ENCODE data around the gene RPL35. TPM values are rescaled to one million over a fixed set of nuclear protein-coding genes. Genes with fewer than 3 reads are reported as not detected.

RPL35 gene
- total RNA-seq, 1 donor, result 1,644 TPM

DNA sequence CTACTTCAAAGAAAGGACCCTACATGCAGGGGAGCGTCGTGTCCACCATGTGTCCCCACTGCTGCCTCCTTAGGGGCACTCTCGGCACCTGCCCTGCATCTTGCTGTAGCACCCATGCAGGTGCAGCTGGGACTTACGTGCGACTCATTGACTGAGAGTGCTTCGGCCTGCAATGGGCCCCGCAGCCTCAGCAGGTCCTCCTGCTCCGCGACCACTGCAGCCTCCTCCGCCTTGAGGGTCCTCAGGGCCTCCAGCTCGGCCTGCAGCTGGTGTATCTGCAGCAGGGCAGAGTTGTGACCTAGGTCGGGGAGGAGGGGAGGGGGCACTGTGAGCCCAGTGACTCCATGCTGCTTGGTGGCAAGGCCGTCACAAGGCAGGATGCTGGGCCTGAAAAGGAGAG lies 27.2 kb upstream of the RPL35 start:
- no peaks in the 10 kb centered on the region for H3K9me3 ChIP-seq (ENCODE audit: low read depth, low read length)
- no peak overlapping the region for H3K27ac ChIP-seq (ENCODE audit: low read depth, low read length)
- no peak overlapping the region for H3K4me2 ChIP-seq (ENCODE audit: insufficient read depth, low read length)
- no peaks in the 10 kb centered on the region for H3K27me3 ChIP-seq (ENCODE audit: insufficient read depth, low read length)
- TF ChIP-seq, protein P1, sequence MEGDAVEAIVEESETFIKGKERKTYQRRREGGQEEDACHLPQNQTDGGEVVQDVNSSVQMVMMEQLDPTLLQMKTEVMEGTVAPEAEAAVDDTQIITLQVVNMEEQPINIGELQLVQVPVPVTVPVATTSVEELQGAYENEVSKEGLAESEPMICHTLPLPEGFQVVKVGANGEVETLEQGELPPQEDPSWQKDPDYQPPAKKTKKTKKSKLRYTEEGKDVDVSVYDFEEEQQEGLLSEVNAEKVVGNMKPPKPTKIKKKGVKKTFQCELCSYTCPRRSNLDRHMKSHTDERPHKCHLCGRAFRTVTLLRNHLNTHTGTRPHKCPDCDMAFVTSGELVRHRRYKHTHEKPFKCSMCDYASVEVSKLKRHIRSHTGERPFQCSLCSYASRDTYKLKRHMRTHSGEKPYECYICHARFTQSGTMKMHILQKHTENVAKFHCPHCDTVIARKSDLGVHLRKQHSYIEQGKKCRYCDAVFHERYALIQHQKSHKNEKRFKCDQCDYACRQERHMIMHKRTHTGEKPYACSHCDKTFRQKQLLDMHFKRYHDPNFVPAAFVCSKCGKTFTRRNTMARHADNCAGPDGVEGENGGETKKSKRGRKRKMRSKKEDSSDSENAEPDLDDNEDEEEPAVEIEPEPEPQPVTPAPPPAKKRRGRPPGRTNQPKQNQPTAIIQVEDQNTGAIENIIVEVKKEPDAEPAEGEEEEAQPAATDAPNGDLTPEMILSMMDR (IDR thresholded peaks at IDR 0.05; ENCODE audit: extremely low read depth, low read depth, low read length), result no peak
- H3K4me3 ChIP-seq (ENCODE audit: insufficient read depth, low read length), result no peak overlapping the region
- peaks cover 6% of the 10 kb centered on the region for H3K4me1 ChIP-seq (ENCODE audit: insufficient read depth, low read length)
- H3K36me3 ChIP-seq (ENCODE audit: insufficient read depth, low read length), result peaks cover 39% of the 10 kb centered on the region
- H2AFZ ChIP-seq (ENCODE audit: low read length), result no peak overlapping the region
- no peaks in the 10 kb centered on the region for H3K79me2 ChIP-seq (ENCODE audit: insufficient read depth, low read length)
- peak; percentile 84 for DNase-seq (ENCODE audit: insufficient read length, low spot score, missing footprints)
- H4K20me1 ChIP-seq (ENCODE audit: insufficient read depth, low read length), result peaks cover 2% of the 10 kb centered on the region

DNA sequence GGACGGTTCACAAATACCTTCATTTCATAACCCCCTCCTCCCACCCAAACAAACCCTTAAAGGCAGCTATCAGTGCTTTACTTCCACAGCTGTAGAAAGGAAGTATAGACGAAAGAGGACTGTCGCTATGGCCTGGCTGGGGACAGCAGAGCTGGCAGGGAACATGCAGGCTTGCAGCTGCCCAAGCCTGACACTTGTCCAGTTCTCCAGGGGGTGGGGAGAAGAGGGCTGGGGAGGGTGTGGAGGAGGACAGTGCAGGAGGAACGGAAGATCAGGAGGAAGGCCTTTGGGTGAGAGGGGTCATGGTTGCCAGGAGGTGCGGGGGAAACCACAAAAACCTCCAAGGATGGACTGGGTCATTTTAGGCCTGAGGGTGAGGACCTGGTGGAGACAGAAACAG lies 26.1 kb upstream of the RPL35 start:
- no peaks in the 10 kb centered on the region for H3K79me2 ChIP-seq (ENCODE audit: insufficient read depth, low read length)
- peaks cover 6% of the 10 kb centered on the region for H3K4me1 ChIP-seq (ENCODE audit: insufficient read depth, low read length)
- DNase-seq (ENCODE audit: insufficient read length, low spot score, missing footprints), result no peak
- peaks cover 29% of the 10 kb centered on the region for H3K36me3 ChIP-seq (ENCODE audit: insufficient read depth, low read length)
- H4K20me1 ChIP-seq (ENCODE audit: insufficient read depth, low read length), result peaks cover 2% of the 10 kb centered on the region
- H3K4me3 ChIP-seq (ENCODE audit: insufficient read depth, low read length), result no peak overlapping the region
- H3K9me3 ChIP-seq (ENCODE audit: low read depth, low read length), result no peaks in the 10 kb centered on the region
- TF ChIP-seq, protein P1 (IDR thresholded peaks at IDR 0.05; ENCODE audit: extremely low read depth, low read depth, low read length), result no peak
- no peak overlapping the region for H3K27ac ChIP-seq (ENCODE audit: low read depth, low read length)
- H3K27me3 ChIP-seq (ENCODE audit: insufficient read depth, low read length), result no peaks in the 10 kb centered on the region
- H3K4me2 ChIP-seq (ENCODE audit: insufficient read depth, low read length), result no peak overlapping the region
- no peak overlapping the region for H2AFZ ChIP-seq (ENCODE audit: low read length)

DNA sequence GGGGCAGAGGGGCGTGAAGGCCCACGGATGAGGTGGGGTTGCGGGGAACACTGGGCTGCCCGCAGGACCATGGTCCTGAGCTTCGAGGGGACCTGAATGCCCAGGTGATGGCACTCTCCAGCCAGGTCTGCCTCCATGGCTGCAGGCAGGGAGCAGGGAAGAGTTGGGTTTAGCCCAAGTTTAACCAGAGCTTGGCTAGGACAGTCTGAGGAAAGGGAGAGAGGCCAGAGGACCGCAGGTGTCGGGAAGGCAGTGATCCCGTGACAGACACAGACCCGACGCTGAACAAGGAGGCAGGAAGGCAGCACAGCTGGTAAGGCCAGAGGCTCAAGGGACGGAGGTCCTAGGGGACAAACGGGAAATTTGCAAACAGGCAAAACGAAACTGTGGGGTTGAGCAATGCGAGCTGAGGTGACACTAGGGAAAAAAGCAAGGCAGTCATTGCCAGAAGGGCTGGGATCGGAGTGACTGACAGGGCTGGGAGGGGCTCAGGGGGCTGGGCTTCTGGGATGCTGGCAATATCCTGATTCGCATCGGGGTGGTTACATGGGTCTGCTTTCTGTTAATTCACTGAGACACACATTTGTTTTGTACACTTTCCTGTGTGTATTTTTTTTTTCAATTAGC lies 25.2 kb upstream of the RPL35 start:
- Histone ChIP-seq H3K27me3 (ENCODE audit: insufficient read depth, low read length) (no peaks in the 10 kb centered on the region), H2AFZ (ENCODE audit: low read length) (no peak overlapping the region), H3K79me2 (ENCODE audit: insufficient read depth, low read length) (no peaks in the 10 kb centered on the region), H3K4me1 (ENCODE audit: insufficient read depth, low read length) (peaks cover 6% of the 10 kb centered on the region), H3K27ac (ENCODE audit: low read depth, low read length) (no peak overlapping the region), H3K4me3 (ENCODE audit: insufficient read depth, low read length) (no peak overlapping the region), H4K20me1 (ENCODE audit: insufficient read depth, low read length) (peaks cover 9% of the 10 kb centered on the region), H3K4me2 (ENCODE audit: insufficient read depth, low read length) (no peak overlapping the region), H3K9me3 (ENCODE audit: low read depth, low read length) (no peaks in the 10 kb centered on the region), H3K36me3 (ENCODE audit: insufficient read depth, low read length) (peaks cover 32% of the 10 kb centered on the region)
- TF ChIP-seq, protein P1 (IDR thresholded peaks at IDR 0.05; ENCODE audit: extremely low read depth, low read depth, low read length), result no peak
- DNase-seq (ENCODE audit: insufficient read length, low spot score, missing footprints), result peak; percentile 67

DNA sequence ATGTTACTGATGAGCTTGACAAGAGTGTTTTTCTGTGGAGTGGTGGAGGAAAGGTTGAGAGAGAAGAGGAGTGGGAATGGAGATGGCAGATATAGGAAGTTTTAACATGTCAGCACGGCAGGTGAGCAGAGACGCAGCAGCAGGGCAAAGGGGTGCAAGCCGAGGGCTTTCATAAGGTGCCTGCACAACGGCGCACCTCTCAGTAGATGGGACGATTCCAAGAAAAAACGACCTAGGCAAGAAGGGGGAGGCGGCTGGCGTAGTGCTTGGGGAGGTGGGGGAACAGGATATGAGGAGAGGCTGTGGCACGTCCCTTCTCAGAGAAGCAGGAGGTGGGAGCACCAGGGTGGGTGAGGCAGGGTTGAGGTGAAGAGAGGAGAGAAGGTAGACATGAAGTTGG lies 24.7 kb upstream of the RPL35 start:
- H3K27ac ChIP-seq (ENCODE audit: low read depth, low read length), result no peak overlapping the region
- H3K4me2 ChIP-seq (ENCODE audit: insufficient read depth, low read length), result no peak overlapping the region
- no peak for DNase-seq (ENCODE audit: insufficient read length, low spot score, missing footprints)
- no peak overlapping the region for H2AFZ ChIP-seq (ENCODE audit: low read length)
- TF ChIP-seq, protein P1 (IDR thresholded peaks at IDR 0.05; ENCODE audit: extremely low read depth, low read depth, low read length), result no peak
- peaks cover 9% of the 10 kb centered on the region for H4K20me1 ChIP-seq (ENCODE audit: insufficient read depth, low read length)
- no peaks in the 10 kb centered on the region for H3K9me3 ChIP-seq (ENCODE audit: low read depth, low read length)
- H3K27me3 ChIP-seq (ENCODE audit: insufficient read depth, low read length), result no peaks in the 10 kb centered on the region
- H3K36me3 ChIP-seq (ENCODE audit: insufficient read depth, low read length), result peaks cover 37% of the 10 kb centered on the region
- H3K4me1 ChIP-seq (ENCODE audit: insufficient read depth, low read length), result peaks cover 6% of the 10 kb centered on the region
- no peak overlapping the region for H3K4me3 ChIP-seq (ENCODE audit: insufficient read depth, low read length)
- H3K79me2 ChIP-seq (ENCODE audit: insufficient read depth, low read length), result no peaks in the 10 kb centered on the region

Data from osteoblast (primary cell).